Peyer's patch (tissue), 4 donors: ENCODE measurements around the gene CEP120.

Source experiments
- POLR2A ChIP-seq, 2 donors: fragments of 450-650 bp; IDR thresholded peaks; one replicate each; pipeline ENCODE4 v1.5.1; 2017; ENCODE audit warnings: antibody characterized with exemption in 2 of 2, mild to moderate bottlenecking in 2 of 2, moderate library complexity in 2 of 2
- TF ChIP-seq, protein P1 (sequence below), 6 experiments: fragments of 450-650 bp in 4 of 6; fragments of 200-600 bp in 2 of 6; sonication (generic) in 1 of 6; IDR thresholded peaks; one replicate each; pipeline ENCODE4 v1.5.1; 2017 to 2019; ENCODE audit warnings: antibody characterized with exemption in 6 of 6, mild to moderate bottlenecking in 3 of 6, moderate library complexity in 1 of 6

DNA sequence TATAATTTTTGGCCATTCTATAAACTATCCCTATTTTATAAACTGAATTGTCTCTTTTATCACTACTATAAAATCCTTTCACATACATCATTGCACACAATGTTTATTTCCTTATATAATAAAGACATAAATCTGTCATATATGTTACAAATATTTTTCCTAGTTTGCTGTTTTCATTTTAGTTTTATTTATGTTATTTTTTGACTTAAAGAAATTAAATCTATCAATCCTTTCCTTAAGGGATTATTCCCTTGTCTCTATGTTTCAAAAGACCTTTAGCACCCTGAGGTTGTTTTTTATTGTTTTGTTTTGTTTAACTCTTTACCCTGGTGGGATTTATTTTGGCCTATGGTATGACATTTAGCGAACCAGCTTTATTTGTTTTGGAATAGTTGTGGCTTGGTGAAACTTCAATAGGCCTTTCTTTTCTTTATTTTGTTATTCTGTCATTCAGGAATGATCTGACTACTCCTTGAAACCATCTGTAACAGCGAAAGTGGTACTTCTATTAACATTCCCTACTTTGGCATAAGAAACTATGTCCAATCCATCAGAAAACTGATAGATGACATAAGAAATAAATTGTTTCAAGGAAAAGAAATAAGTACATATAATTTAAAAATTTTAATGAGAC is 125.9 kb downstream of the CEP120 start:
- TF ChIP-seq, protein P1, sequence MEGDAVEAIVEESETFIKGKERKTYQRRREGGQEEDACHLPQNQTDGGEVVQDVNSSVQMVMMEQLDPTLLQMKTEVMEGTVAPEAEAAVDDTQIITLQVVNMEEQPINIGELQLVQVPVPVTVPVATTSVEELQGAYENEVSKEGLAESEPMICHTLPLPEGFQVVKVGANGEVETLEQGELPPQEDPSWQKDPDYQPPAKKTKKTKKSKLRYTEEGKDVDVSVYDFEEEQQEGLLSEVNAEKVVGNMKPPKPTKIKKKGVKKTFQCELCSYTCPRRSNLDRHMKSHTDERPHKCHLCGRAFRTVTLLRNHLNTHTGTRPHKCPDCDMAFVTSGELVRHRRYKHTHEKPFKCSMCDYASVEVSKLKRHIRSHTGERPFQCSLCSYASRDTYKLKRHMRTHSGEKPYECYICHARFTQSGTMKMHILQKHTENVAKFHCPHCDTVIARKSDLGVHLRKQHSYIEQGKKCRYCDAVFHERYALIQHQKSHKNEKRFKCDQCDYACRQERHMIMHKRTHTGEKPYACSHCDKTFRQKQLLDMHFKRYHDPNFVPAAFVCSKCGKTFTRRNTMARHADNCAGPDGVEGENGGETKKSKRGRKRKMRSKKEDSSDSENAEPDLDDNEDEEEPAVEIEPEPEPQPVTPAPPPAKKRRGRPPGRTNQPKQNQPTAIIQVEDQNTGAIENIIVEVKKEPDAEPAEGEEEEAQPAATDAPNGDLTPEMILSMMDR (IDR thresholded peaks at IDR 0.05): no peak
- TF ChIP-seq POLR2A (IDR thresholded peaks at IDR 0.05): no peak
